GM12874 (cell line): ENCODE measurements around the gene ATP5F1E.

Experiments used
- CTCF ChIP-seq: IDR thresholded peaks from 2 replicates; pipeline ENCODE4 v1.5.1; 2011; ENCODE audit warnings: low read depth, mild to moderate bottlenecking, control low read depth, low read length, moderate library complexity; ENCODE audit not compliant: insufficient read depth

The ATP5F1E gene

DNA sequence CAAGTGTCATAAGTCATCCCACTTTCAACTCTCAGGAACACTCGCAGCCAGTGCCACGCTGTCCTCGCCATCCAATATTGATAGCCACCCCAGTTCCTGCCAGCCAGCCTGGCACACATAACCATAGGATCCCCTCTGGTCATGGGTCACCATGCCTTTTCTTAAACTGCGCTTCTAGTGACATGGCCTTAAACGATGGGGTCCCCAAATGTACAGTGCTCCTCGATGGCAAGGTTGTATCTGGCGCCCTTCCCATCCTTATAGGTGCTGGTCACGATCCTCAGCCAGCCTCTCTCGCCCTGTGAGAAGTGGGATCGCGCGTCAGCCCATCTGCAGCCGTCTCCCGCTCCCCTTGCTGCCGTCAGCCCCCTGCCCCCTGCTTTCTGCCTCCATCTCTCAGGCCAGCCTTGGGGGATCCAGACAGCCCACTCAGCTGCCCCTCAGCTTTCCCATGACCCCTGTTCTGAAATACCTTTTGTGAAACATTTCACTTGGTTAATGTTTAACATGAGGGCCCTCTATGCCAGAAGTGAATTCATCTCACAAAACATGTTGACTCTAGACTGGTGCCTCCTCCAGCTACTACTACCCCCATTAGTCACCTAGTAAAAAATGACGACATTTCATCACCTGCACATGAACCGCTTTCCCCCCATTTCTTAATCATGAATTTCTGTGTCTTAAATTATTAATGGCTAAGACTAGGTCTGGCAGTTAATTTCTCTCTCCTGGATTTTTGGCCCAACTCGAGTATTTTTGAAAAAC is 36.5 kb downstream of the ATP5F1E start:
- TF ChIP-seq CTCF = no peak

GRCh38 chr20:58994390-58995159 is 37.6 kb downstream of the ATP5F1E start:
- no peak for TF ChIP-seq CTCF

DNA sequence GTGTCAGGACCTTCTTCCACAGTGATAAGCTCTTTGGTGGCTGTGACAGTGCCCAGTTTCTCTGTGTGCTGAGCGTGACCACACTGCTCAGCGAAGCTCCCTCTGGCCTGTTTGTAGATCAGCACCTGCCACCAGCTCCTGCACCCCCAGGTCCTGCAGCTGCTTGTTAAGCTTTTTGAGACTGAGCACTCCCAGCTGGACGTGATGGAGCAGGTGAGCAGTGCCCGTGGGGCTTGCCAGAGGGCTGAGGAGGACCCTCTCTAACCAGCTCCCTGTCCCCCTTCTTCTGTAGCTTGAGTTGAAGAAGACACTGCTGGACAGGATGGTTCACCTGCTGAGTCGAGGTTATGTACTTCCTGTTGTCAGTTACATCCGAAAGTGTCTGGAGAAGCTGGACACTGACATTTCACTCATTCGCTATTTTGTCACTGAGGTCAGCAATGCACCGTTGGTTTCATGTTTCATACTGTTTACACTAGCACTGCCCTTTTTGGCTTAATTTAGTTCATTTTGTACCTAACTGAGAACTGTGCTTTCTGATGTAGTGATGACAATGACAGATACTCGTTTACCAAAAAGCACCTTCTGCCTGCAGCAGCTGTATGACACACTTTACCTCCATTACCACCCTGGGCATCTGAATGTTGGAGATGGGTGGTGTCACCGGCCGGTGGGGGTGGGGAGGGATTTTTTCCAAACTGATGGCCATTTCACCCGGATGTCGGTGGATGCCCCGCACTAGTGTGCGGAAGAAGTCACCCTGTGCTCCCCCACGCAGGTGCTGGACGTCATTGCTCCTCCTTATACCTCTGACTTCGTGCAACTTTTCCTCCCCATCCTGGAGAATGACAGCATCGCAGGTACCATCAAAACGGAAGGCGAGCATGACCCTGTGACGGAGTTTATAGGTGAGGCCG is 38.5 kb downstream of the ATP5F1E start:
- no peak for TF ChIP-seq CTCF

- TF ChIP-seq CTCF = no peak
These were observed 39.2 kb downstream of the ATP5F1E start for GRCh38 chr20:58992911-58993310.

DNA sequence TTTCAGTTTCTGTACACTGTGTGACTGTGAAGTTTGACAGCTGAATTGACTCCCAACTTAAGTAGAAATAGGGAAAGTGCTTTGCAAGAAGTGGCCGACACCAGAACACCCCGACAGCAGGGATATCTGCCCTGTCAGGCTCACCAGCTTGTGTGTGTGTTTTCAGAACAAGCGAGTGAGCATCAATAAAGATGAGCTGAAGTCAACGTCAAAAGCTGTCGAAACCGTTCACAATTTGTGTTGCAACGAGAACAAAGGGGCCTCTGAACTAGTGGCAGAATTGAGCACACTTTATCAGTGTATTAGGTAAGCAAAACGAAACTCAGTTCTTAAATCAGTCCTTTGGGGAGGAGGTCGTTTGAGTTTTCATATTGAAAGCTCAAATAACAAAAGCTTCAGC is 40.4 kb downstream of the ATP5F1E start:
- no peak for TF ChIP-seq CTCF

DNA sequence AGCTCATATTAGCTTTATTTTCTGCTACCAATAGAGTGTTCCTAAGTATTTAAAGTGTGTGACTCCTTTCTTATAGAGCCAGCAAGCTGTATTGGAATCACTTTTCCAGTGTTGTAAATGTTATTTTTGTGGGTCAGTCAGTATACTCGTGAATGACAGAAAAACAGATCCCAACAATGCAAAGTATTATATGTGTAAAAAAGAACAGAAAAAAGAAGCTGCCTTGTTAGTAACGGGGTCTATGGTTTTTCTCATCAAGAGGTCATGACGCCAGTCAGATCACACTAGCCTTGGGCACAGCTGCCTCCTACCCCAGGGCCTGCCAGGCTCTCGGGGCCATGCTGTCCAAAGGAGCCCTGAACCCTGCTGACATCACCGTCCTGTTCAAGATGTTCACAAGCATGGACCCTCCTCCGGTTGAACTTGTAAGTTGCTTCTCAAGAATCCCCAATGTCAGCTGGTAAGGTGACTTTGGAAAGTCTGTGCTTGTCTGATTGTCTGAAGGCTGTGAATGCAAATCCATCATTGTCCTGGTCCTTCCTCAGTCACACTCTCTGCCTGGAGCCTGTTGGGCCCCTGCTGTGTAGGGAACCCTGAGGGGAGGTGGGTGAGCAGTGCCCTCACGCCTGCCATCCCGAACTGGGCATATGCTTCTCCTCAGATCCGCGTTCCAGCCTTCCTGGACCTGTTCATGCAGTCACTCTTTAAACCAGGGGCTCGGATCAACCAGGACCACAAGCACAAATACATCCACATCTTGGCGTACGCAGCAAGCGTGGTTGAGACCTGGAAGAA is 41.3 kb downstream of the ATP5F1E start:
- no peak for TF ChIP-seq CTCF
